Measurements from ENCODE around the gene PIGA.
"Not testable (repeated sequence)": the region's sequence is repeated elsewhere in the genome, so short reads cannot be mapped to it uniquely, and the experiment has no call there.

PIGA gene

GRCh38 chrX:15310117-15310516 lies 25.2 kb downstream of the PIGA start:
- H3K4me3 ChIP-seq (ENCODE audit: low read depth, low read length) = no peak overlapping the region
- DNase-seq (ENCODE audit: low read depth) = peak; percentile 80
- TF ChIP-seq CTCF (IDR thresholded peaks at IDR 0.05; ENCODE audit: control insufficient read depth, extremely low read depth, insufficient read depth) = no peak

GRCh38 chrX:15305899-15306298 lies 29.4 kb downstream of the PIGA start:
- DNase-seq (ENCODE audit: low read depth); H3K4me3 ChIP-seq (ENCODE audit: low read depth, low read length): not testable (repeated sequence)

- DNase-seq (ENCODE audit: low read depth) = no peak
- no peak for TF ChIP-seq CTCF (IDR thresholded peaks at IDR 0.05; ENCODE audit: control insufficient read depth, extremely low read depth, insufficient read depth)
- H3K4me3 ChIP-seq (ENCODE audit: low read depth, low read length) = no peak overlapping the region
These were observed 33.4 kb downstream of the PIGA start for GRCh38 chrX:15301924-15302323.

- no peak overlapping the region for H3K4me3 ChIP-seq (ENCODE audit: low read depth, low read length)
- DNase-seq (ENCODE audit: low read depth) = no peak
- TF ChIP-seq CTCF (IDR thresholded peaks at IDR 0.05; ENCODE audit: control insufficient read depth, extremely low read depth, insufficient read depth) = peak; percentile 33; the same call in 1 of the 2 replicates
These were observed 35.1 kb downstream of the PIGA start for GRCh38 chrX:15299941-15300851.

- TF ChIP-seq CTCF (IDR thresholded peaks at IDR 0.05; ENCODE audit: control insufficient read depth, extremely low read depth, insufficient read depth) = no peak
- no peak for DNase-seq (ENCODE audit: low read depth)
- H3K4me3 ChIP-seq (ENCODE audit: low read depth, low read length) = no peak overlapping the region
These were observed 36.5 kb downstream of the PIGA start for GRCh38 chrX:15298780-15299179.

GRCh38 chrX:15298201-15298600 lies 37.1 kb downstream of the PIGA start:
- TF ChIP-seq CTCF (IDR thresholded peaks at IDR 0.05; ENCODE audit: control insufficient read depth, extremely low read depth, insufficient read depth) = no peak
- H3K4me3 ChIP-seq (ENCODE audit: low read depth, low read length) = no peak overlapping the region
- DNase-seq (ENCODE audit: low read depth) = no peak

GRCh38 chrX:15293451-15293850 lies 41.9 kb downstream of the PIGA start:
- H3K4me3 ChIP-seq (ENCODE audit: low read depth, low read length) = no peak overlapping the region
- no peak for DNase-seq (ENCODE audit: low read depth)
- TF ChIP-seq CTCF (IDR thresholded peaks at IDR 0.05; ENCODE audit: control insufficient read depth, extremely low read depth, insufficient read depth) = no peak
